Measurements from ENCODE around the gene RNF150. TPM values are rescaled to one million over a fixed set of nuclear protein-coding genes. Genes with fewer than 3 reads are reported as not detected.
"Not testable (repeated sequence)": the region's sequence is repeated elsewhere in the genome, so short reads cannot be mapped to it uniquely, and the experiment has no call there.

Gene RNF150
- polyA plus RNA-seq (2013, experiment 1 of 4): 3.5 TPM
- 3.7 TPM for polyA plus RNA-seq (2013, experiment 2 of 4)
- 3.5 TPM for polyA plus RNA-seq (2013, experiment 3 of 4)
- polyA plus RNA-seq (2013, experiment 4 of 4): 3.9 TPM

- H3K4me3 ChIP-seq (ENCODE audit: insufficient read depth, low read depth, low read length): peak within 1 kb of the TSS; percentile 66
- H3K36me3 ChIP-seq (ENCODE audit: control insufficient read depth, insufficient read depth, low read length): no peaks in the 10 kb centered on the region
- H3K27ac ChIP-seq (ENCODE audit: insufficient read depth, low read depth, low read length, poor library complexity, severe bottlenecking): peak within 1 kb of the TSS; percentile 51
- H3K27me3 ChIP-seq (ENCODE audit: control insufficient read depth, insufficient read depth, low read length, poor library complexity, severe bottlenecking): peaks cover 37% of the 10 kb centered on the region
- WGBS, 2 experiments: 2 to 3% methylated on average over 50 of the region's 50 CpGs
- H3K9me3 ChIP-seq (ENCODE audit: control insufficient read depth, low read length): no peaks in the 10 kb centered on the region
- peaks cover 6% of the 10 kb centered on the region for H3K4me1 ChIP-seq (ENCODE audit: control insufficient read depth, insufficient read depth, low read length)
Measured at GRCh38 chr4:141133146-141133998, at the start of gene RNF150. RNF150 (minus strand) TSS chr4:141133469.

GRCh38 chr4:141180991-141181761 is 47.9 kb upstream of the RNF150 start:
- WGBS, 2 experiments: 83 to 99% methylated on average over 1 to 2 of the region's 2 CpGs
- Histone ChIP-seq H3K27me3 (ENCODE audit: control insufficient read depth, insufficient read depth, low read length, poor library complexity, severe bottlenecking) (no peaks in the 10 kb centered on the region), H3K4me1 (ENCODE audit: control insufficient read depth, insufficient read depth, low read length) (no peaks in the 10 kb centered on the region), H3K27ac (ENCODE audit: insufficient read depth, low read depth, low read length, poor library complexity, severe bottlenecking) (no peak overlapping the region), H3K4me3 (ENCODE audit: insufficient read depth, low read depth, low read length) (no peak overlapping the region), H3K9me3 (ENCODE audit: control insufficient read depth, low read length) (no peaks in the 10 kb centered on the region), H3K36me3 (ENCODE audit: control insufficient read depth, insufficient read depth, low read length) (no peaks in the 10 kb centered on the region)

- Histone ChIP-seq H3K4me1 (ENCODE audit: control insufficient read depth, insufficient read depth, low read length) (no peaks in the 10 kb centered on the region), H3K27me3 (ENCODE audit: control insufficient read depth, insufficient read depth, low read length, poor library complexity, severe bottlenecking) (no peaks in the 10 kb centered on the region), H3K9me3 (ENCODE audit: control insufficient read depth, low read length) (no peaks in the 10 kb centered on the region), H3K36me3 (ENCODE audit: control insufficient read depth, insufficient read depth, low read length) (no peaks in the 10 kb centered on the region), H3K27ac (ENCODE audit: insufficient read depth, low read depth, low read length, poor library complexity, severe bottlenecking) (no peak overlapping the region), H3K4me3 (ENCODE audit: insufficient read depth, low read depth, low read length) (no peak overlapping the region)
- 75 to 81% methylated on average over 8 of the region's 8 CpGs for WGBS, 2 experiments
Measured at GRCh38 chr4:141179474-141180373, 46.5 kb upstream of the RNF150 start.

GRCh38 chr4:141177171-141177570 is 43.9 kb upstream of the RNF150 start:
- Histone ChIP-seq H3K27me3 (ENCODE audit: control insufficient read depth, insufficient read depth, low read length, poor library complexity, severe bottlenecking) (no peaks in the 10 kb centered on the region), H3K27ac (ENCODE audit: insufficient read depth, low read depth, low read length, poor library complexity, severe bottlenecking) (no peak overlapping the region), H3K4me1 (ENCODE audit: control insufficient read depth, insufficient read depth, low read length) (no peaks in the 10 kb centered on the region), H3K4me3 (ENCODE audit: insufficient read depth, low read depth, low read length) (no peak overlapping the region), H3K36me3 (ENCODE audit: control insufficient read depth, insufficient read depth, low read length) (no peaks in the 10 kb centered on the region), H3K9me3 (ENCODE audit: control insufficient read depth, low read length) (no peaks in the 10 kb centered on the region)
- no CpG with 5 or more reads among the region's 1 CpG for WGBS, 2 experiments

- Histone ChIP-seq H3K4me1 (ENCODE audit: control insufficient read depth, insufficient read depth, low read length) (no peaks in the 10 kb centered on the region), H3K27me3 (ENCODE audit: control insufficient read depth, insufficient read depth, low read length, poor library complexity, severe bottlenecking) (no peaks in the 10 kb centered on the region), H3K27ac (ENCODE audit: insufficient read depth, low read depth, low read length, poor library complexity, severe bottlenecking) (no peak overlapping the region), H3K36me3 (ENCODE audit: control insufficient read depth, insufficient read depth, low read length) (no peaks in the 10 kb centered on the region), H3K4me3 (ENCODE audit: insufficient read depth, low read depth, low read length) (no peak overlapping the region), H3K9me3 (ENCODE audit: control insufficient read depth, low read length) (no peaks in the 10 kb centered on the region)
- 84 to 86% methylated on average over 1 of the region's 1 CpG for WGBS, 2 experiments
Measured at GRCh38 chr4:141174457-141174856, 41.2 kb upstream of the RNF150 start.

- Histone ChIP-seq H3K27me3 (ENCODE audit: control insufficient read depth, insufficient read depth, low read length, poor library complexity, severe bottlenecking) (no peaks in the 10 kb centered on the region), H3K36me3 (ENCODE audit: control insufficient read depth, insufficient read depth, low read length) (no peaks in the 10 kb centered on the region), H3K9me3 (ENCODE audit: control insufficient read depth, low read length) (no peaks in the 10 kb centered on the region), H3K27ac (ENCODE audit: insufficient read depth, low read depth, low read length, poor library complexity, severe bottlenecking) (no peak overlapping the region), H3K4me1 (ENCODE audit: control insufficient read depth, insufficient read depth, low read length) (no peaks in the 10 kb centered on the region), H3K4me3 (ENCODE audit: insufficient read depth, low read depth, low read length) (no peak overlapping the region)
- WGBS, 2 experiments: 89 to 91% methylated on average over 2 to 3 of the region's 3 CpGs
Measured at GRCh38 chr4:141170671-141171070, 37.4 kb upstream of the RNF150 start.

GRCh38 chr4:141169391-141169790 is 36.1 kb upstream of the RNF150 start:
- Histone ChIP-seq H3K4me1 (ENCODE audit: control insufficient read depth, insufficient read depth, low read length) (no peaks in the 10 kb centered on the region), H3K9me3 (ENCODE audit: control insufficient read depth, low read length) (no peaks in the 10 kb centered on the region), H3K36me3 (ENCODE audit: control insufficient read depth, insufficient read depth, low read length) (no peaks in the 10 kb centered on the region), H3K27me3 (ENCODE audit: control insufficient read depth, insufficient read depth, low read length, poor library complexity, severe bottlenecking) (no peaks in the 10 kb centered on the region), H3K4me3 (ENCODE audit: insufficient read depth, low read depth, low read length) (no peak overlapping the region), H3K27ac (ENCODE audit: insufficient read depth, low read depth, low read length, poor library complexity, severe bottlenecking) (no peak overlapping the region)

GRCh38 chr4:141165001-141165400 is 31.7 kb upstream of the RNF150 start:
- H3K27ac ChIP-seq (ENCODE audit: insufficient read depth, low read depth, low read length, poor library complexity, severe bottlenecking); H3K4me3 ChIP-seq (ENCODE audit: insufficient read depth, low read depth, low read length): not testable (repeated sequence)
- 83 to 86% methylated on average over 5 of the region's 5 CpGs for WGBS, 2 experiments

GRCh38 chr4:141159027-141159426 is 25.8 kb upstream of the RNF150 start:
- H3K4me3 ChIP-seq (ENCODE audit: insufficient read depth, low read depth, low read length): no peak overlapping the region
- H3K4me1 ChIP-seq (ENCODE audit: control insufficient read depth, insufficient read depth, low read length): no peaks in the 10 kb centered on the region
- WGBS, 2 experiments: 88 to 100% methylated on average over 1 of the region's 1 CpG
- H3K27ac ChIP-seq (ENCODE audit: insufficient read depth, low read depth, low read length, poor library complexity, severe bottlenecking): no peak overlapping the region
- no peaks in the 10 kb centered on the region for H3K36me3 ChIP-seq (ENCODE audit: control insufficient read depth, insufficient read depth, low read length)
- H3K9me3 ChIP-seq (ENCODE audit: control insufficient read depth, low read length): no peaks in the 10 kb centered on the region
- H3K27me3 ChIP-seq (ENCODE audit: control insufficient read depth, insufficient read depth, low read length, poor library complexity, severe bottlenecking): no peaks in the 10 kb centered on the region

More at GRCh38 chr4:141165001-141165400, 31.7 kb upstream of the RNF150 start:
- H3K27me3 ChIP-seq (ENCODE audit: control insufficient read depth, insufficient read depth, low read length, poor library complexity, severe bottlenecking); H3K36me3 ChIP-seq (ENCODE audit: control insufficient read depth, insufficient read depth, low read length); H3K9me3 ChIP-seq (ENCODE audit: control insufficient read depth, low read length); H3K4me1 ChIP-seq (ENCODE audit: control insufficient read depth, insufficient read depth, low read length): not testable (repeated sequence)

All from ectodermal cell (in vitro differentiated cells).